Endodermal cell (in vitro differentiated cells): ENCODE data around the gene N4BP3. TPM values are rescaled to one million over a fixed set of nuclear protein-coding genes. Genes with fewer than 3 reads are reported as not detected.
A peak's percentile ranks its signal among the peaks of the same experiment; 100 is the strongest.

Source experiments
- DNase-seq: peaks from one replicate; pipeline ENCODE4 v3.0.0-alpha.2; 2017
- H3K27ac ChIP-seq: 2 replicates; pipeline ENCODE4 v1.5.1; 2013; ENCODE audit warnings: mild to moderate bottlenecking, low read depth, low read length, moderate library complexity
- H3K27me3 ChIP-seq: 2 replicates; pipeline ENCODE4 v1.6.1; 2013; ENCODE audit warnings: mild to moderate bottlenecking, low read length, moderate library complexity; ENCODE audit not compliant: insufficient read depth, control insufficient read depth, poor library complexity, severe bottlenecking
- H3K36me3 ChIP-seq: 2 replicates; pipeline ENCODE4 v1.7.0; 2013; ENCODE audit warnings: mild to moderate bottlenecking, low read length, moderate library complexity; ENCODE audit not compliant: control insufficient read depth, insufficient read depth
- H3K4me1 ChIP-seq: one replicate; pipeline ENCODE4 v1.7.0; 2013; ENCODE audit warnings: low read length; ENCODE audit not compliant: control insufficient read depth, insufficient read depth
- H3K4me3 ChIP-seq: 2 replicates; pipeline ENCODE4 v1.5.1; 2013; ENCODE audit warnings: mild to moderate bottlenecking, low read length, moderate library complexity
- H3K9ac ChIP-seq: 2 replicates; pipeline ENCODE4 v1.6.1; 2013; ENCODE audit warnings: mild to moderate bottlenecking, low read length, moderate library complexity; ENCODE audit not compliant: poor library complexity, severe bottlenecking; ENCODE audit errors: extremely low read depth
- H3K9me3 ChIP-seq: 2 replicates; pipeline ENCODE4 v1.6.1; 2013; ENCODE audit warnings: mild to moderate bottlenecking, low read length, moderate library complexity; ENCODE audit not compliant: control insufficient read depth
- H3K27ac Mint-ChIP-seq: 2 replicates; pipeline ENCODE4 v1.8.0; 2020; ENCODE audit warnings: mixed read lengths
- H3K27me3 Mint-ChIP-seq: 2 replicates; pipeline ENCODE4 v1.8.0; 2021; ENCODE audit warnings: mild to moderate bottlenecking, mixed read lengths; ENCODE audit not compliant: insufficient read depth
- H3K36me3 Mint-ChIP-seq: 2 replicates; pipeline ENCODE4 v1.8.0; 2020; ENCODE audit warnings: low read depth, mixed read lengths
- H3K4me1 Mint-ChIP-seq: 2 replicates; pipeline ENCODE4 v1.8.0; 2020; ENCODE audit warnings: mixed read lengths
- H3K4me3 Mint-ChIP-seq: 2 replicates; pipeline ENCODE4 v1.8.0; 2020; ENCODE audit warnings: mild to moderate bottlenecking, moderate library complexity, mixed read lengths
- H3K9me3 Mint-ChIP-seq: 2 replicates; pipeline ENCODE4 v1.8.0; 2020; ENCODE audit warnings: mild to moderate bottlenecking, mixed read lengths
- CTCF ChIP-seq: fragments of 200-600 bp; sonication (generic); conservative IDR thresholded peaks from 2 replicates; pipeline ENCODE4 v1.5.0; 2021; ENCODE audit warnings: antibody characterized with exemption, mild to moderate bottlenecking
- WGBS, 2 experiments: methylation state at CpG; one replicate each; pipeline versions ENCODE4 v1.1.5 to v1.1.7; 2013; ENCODE audit warnings: missing lambda C conversion rate in 2 of 2, mixed read lengths in 1 of 2; ENCODE audit not compliant: insufficient coverage in 1 of 2, insufficient read length in 1 of 2; 5-methylcytosine and 5-hydroxymethylcytosine counted together
- long read RNA-seq, 4 experiments: library from polyadenylated mRNA in 2 of 4; library from RNA in 1 of 4; library from capped mRNA in 1 of 4; stranded (forward) in 3 of 4; unstranded in 1 of 4; transcript quantifications; one replicate each; pipeline ENCODE4 v2.0.0, GENCODE V29; 2020 to 2021; ENCODE audit warnings: inconsistent platforms in 1 of 4
- polyA plus RNA-seq, 2 experiments: library from polyadenylated mRNA; stranded (reverse); fragments of 50-300 nt; gene quantifications; one replicate each; pipeline ENCODE4 v1.2.3, GENCODE V29; 2013
- total RNA-seq, 2 donors: library from RNA; stranded (reverse); fragmentation: NEBNext Ultra II Directional in 1 of 2; extraction: Animal tissue kit (Norgen Biotek cat#: 25700) in 1 of 2; gene quantifications; 2 replicates in 1 of 2; 3 replicates in 1 of 2; pipeline ENCODE4 v1.2.1, GENCODE V29; 2021

The N4BP3 gene
- total RNA-seq: 10 to 100 TPM; 12.7 to 15.2 TPM
- 6.5 TPM for polyA plus RNA-seq (2013, experiment 1 of 2)
- 5.6 TPM for polyA plus RNA-seq (2013, experiment 2 of 2)
- long read RNA-seq, experiment 1, partial matches to known transcripts: 3 of 10 reads
- long read RNA-seq, experiment 1, other reads (novel, unspliced or antisense): 7 of 10 reads
- long read RNA-seq, experiment 2, full-length matches to known transcripts: 16 of 26 reads
- long read RNA-seq, experiment 2, partial matches to known transcripts: 0 of 26 reads
- long read RNA-seq, experiment 2, other reads (novel, unspliced or antisense): 10 of 26 reads
- long read RNA-seq, experiment 3, full-length matches to known transcripts: 172 of 212 reads
- long read RNA-seq, experiment 3, partial matches to known transcripts: 5 of 212 reads
- long read RNA-seq, experiment 3, other reads (novel, unspliced or antisense): 35 of 212 reads
- long read RNA-seq, experiment 4, partial matches to known transcripts: 0 of 3 reads
- long read RNA-seq, experiment 4, other reads (novel, unspliced or antisense): 3 of 3 reads

DNA sequence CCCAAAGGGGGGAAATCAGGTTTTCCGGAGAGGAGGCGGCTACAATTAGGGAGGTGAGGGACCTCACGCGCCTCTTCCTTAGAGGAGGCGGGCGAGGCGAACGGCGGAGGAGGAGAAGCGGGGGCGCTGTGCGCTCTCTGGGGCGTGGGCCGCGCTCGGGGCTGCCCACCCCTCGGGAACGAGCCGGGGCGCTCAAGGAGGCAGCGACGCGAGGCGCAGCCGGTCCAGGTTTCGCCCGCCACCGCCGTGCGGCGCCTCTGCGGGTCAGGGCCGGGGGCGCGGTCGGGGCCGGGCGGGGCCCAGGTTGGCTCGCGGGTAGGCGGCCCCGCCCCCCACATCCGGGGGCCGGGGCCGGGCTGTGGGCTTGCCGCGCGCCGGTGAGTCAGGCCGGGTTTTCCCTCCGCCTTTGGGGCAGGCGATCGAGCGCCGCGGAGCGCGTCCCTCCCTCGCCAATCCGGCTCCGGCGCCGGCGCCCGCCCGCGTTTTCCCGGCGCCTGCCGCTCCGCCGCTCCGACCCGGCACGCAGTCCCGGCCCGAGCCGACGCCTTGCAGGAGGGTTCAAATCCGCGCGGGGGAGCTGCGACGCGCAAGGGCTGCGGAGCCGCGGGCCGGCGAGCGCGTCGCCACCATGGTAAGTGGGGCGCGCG lies at the start of gene N4BP3:
Gene N4BP3, plus strand, starts transcription at position 392 of the 647 bp plus-strand sequence. CDS start 6,052 bp downstream, outside the sequence.
- peaks cover 16% of the 10 kb centered on the region for H3K27me3 Mint-ChIP-seq
- peak within 1 kb of the TSS; percentile 63 for H3K9ac ChIP-seq

GRCh38 chr5:178067755-178068154 lies 45.6 kb upstream of the N4BP3 start:
- no peak overlapping the region for H3K27ac ChIP-seq
- H3K4me1 Mint-ChIP-seq: peaks cover 6% of the 10 kb centered on the region
- 80 to 94% methylated on average over 4 to 6 of the region's 6 CpGs for WGBS, 2 experiments

More for the DNA sequence above, at the start of gene N4BP3:
- Histone ChIP-seq H3K4me1 (peaks cover 13% of the 10 kb centered on the region), H3K27me3 (no peaks in the 10 kb centered on the region), H3K9me3 (no peaks in the 10 kb centered on the region), H3K27ac (no peak within 1 kb of the TSS), H3K36me3 (no peaks in the 10 kb centered on the region), H3K4me3 (peak within 1 kb of the TSS; percentile 88)
- WGBS, 2 experiments: 0% methylated on average over 53 to 96 of the region's 96 CpGs
- H3K4me1 Mint-ChIP-seq: peaks cover 22% of the 10 kb centered on the region
- TF ChIP-seq CTCF: peak; percentile 10
- no peaks in the 10 kb centered on the region for H3K36me3 Mint-ChIP-seq
- H3K9me3 Mint-ChIP-seq: peaks cover 4% of the 10 kb centered on the region
- peak within 1 kb of the TSS; percentile 92 for H3K27ac Mint-ChIP-seq
- DNase-seq: peak; percentile 95
- H3K4me3 Mint-ChIP-seq: peak within 1 kb of the TSS; percentile 92

More at GRCh38 chr5:178067755-178068154, 45.6 kb upstream of the N4BP3 start:
- Histone ChIP-seq H3K9me3 (no peaks in the 10 kb centered on the region), H3K9ac (no peak overlapping the region), H3K4me1 (no peaks in the 10 kb centered on the region), H3K4me3 (no peak overlapping the region), H3K27me3 (no peaks in the 10 kb centered on the region), H3K36me3 (no peaks in the 10 kb centered on the region)
- Mint-ChIP-seq H3K9me3 (no peaks in the 10 kb centered on the region), H3K27ac (no peak overlapping the region), H3K27me3 (peaks cover 1% of the 10 kb centered on the region), H3K4me3 (no peak overlapping the region), H3K36me3 (no peaks in the 10 kb centered on the region)
- no peak for DNase-seq
- no peak for TF ChIP-seq CTCF
